Vagina (tissue), 2 donors: ENCODE data around the gene ROR2. TPM values are rescaled to one million over a fixed set of nuclear protein-coding genes. Genes with fewer than 3 reads are reported as not detected.

Experiments used
- DNase-seq, 2 donors: peaks; one replicate each; pipeline ENCODE4 v3.0.0-alpha.2; 2017; ENCODE audit errors: extremely low spot score in 2 of 2
- H3K27ac ChIP-seq: fragments of 200-600 bp; sonication (generic); one replicate; pipeline ENCODE4 v1.5.1; 2019
- H3K27me3 ChIP-seq: fragments of 200-600 bp; sonication (generic); one replicate; pipeline ENCODE4 v1.5.1; 2019
- H3K36me3 ChIP-seq, 2 donors: fragments of 200-600 bp; sonication (generic); one replicate each; pipeline ENCODE4 v1.5.1; 2017 to 2019
- H3K4me1 ChIP-seq: fragments of 200-600 bp; sonication (generic); one replicate; pipeline ENCODE4 v1.5.1; 2019
- H3K4me3 ChIP-seq, 2 donors: fragments of 200-600 bp; sonication (generic); 1 replicate in 1 of 2; 2 replicates in 1 of 2; pipeline ENCODE4 v1.5.1; 2016 to 2019
- H3K9me3 ChIP-seq: fragments of 200-600 bp; sonication (generic); one replicate; pipeline ENCODE4 v1.5.1; 2019
- CTCF ChIP-seq, 3 experiments: fragments of 450-650 bp in 2 of 3; fragments of 200-600 bp in 1 of 3; sonication (generic) in 1 of 3; IDR thresholded peaks; one replicate each; pipeline ENCODE4 v1.5.1; 2017 to 2019; ENCODE audit warnings: antibody characterized with exemption in 3 of 3, mild to moderate bottlenecking in 2 of 3, moderate library complexity in 2 of 3
- POLR2A ChIP-seq, 2 donors: fragments of 450-650 bp; IDR thresholded peaks; one replicate each; pipeline ENCODE4 v1.6.1; 2017; ENCODE audit warnings: antibody characterized with exemption in 2 of 2, mild to moderate bottlenecking in 2 of 2, moderate library complexity in 2 of 2
- POLR2AphosphoS5 ChIP-seq, 2 donors: sonication (generic); formaldehyde crosslinking; IDR thresholded peaks; one replicate each; pipeline ENCODE4 v1.9.0; 2017; ENCODE audit warnings: antibody characterized with exemption in 2 of 2, mild to moderate bottlenecking in 2 of 2, low read depth in 1 of 2; ENCODE audit not compliant: insufficient read depth in 1 of 2
- intact Hi-C: fragments of 100-400 bp; cut with DNase I; formaldehyde crosslinking; loops from one replicate; pipeline ENCODE4 v1.15.1; 2023
- total RNA-seq: library from RNA; depleted of rRNA; stranded (reverse); fragments of >200 nt; gene quantifications from one replicate; pipeline ENCODE4 v1.2.3, GENCODE V29; 2016

The ROR2 gene
- total RNA-seq, 1 donor from 2014 or later, result 22.3 TPM

GRCh38 chr9:91857291-91858212 lies 92.5 kb downstream of the ROR2 start:
- intact Hi-C loops, result no loop called here
- H3K36me3 ChIP-seq, result no peaks in the 10 kb centered on the region
- no peak overlapping the region for H3K4me3 ChIP-seq
- H3K4me1 ChIP-seq, result peaks cover 27% of the 10 kb centered on the region
- H3K9me3 ChIP-seq, result no peaks in the 10 kb centered on the region
- DNase-seq, result no peak
- TF ChIP-seq POLR2A (IDR thresholded peaks at IDR 0.05) (no peak), POLR2AphosphoS5 (IDR thresholded peaks at IDR 0.05; ENCODE audit: insufficient read depth in 1 of 2, low read depth in 1 of 2) (peak in 1 of 2 donors; percentile 20)
- H3K27ac ChIP-seq, result peak overlapping the region; percentile 17
- H3K27me3 ChIP-seq, result no peaks in the 10 kb centered on the region

- DNase-seq, result no peak
- Histone ChIP-seq H3K9me3 (no peaks in the 10 kb centered on the region), H3K4me3 (no peak overlapping the region), H3K4me1 (peaks cover 27% of the 10 kb centered on the region), H3K27me3 (no peaks in the 10 kb centered on the region), H3K36me3 (no peaks in the 10 kb centered on the region), H3K27ac (no peak overlapping the region)
- intact Hi-C loops, result no loop called here
- TF ChIP-seq POLR2A (IDR thresholded peaks at IDR 0.05), result no peak
- no peak for TF ChIP-seq CTCF (IDR thresholded peaks at IDR 0.05)
- no peak for TF ChIP-seq POLR2AphosphoS5 (IDR thresholded peaks at IDR 0.05; ENCODE audit: insufficient read depth in 1 of 2, low read depth in 1 of 2)
These were observed 93.6 kb downstream of the ROR2 start for GRCh38 chr9:91856419-91856818.

GRCh38 chr9:91855196-91855595 lies 94.8 kb downstream of the ROR2 start:
- H3K4me1 ChIP-seq, result peaks cover 27% of the 10 kb centered on the region
- no peak for DNase-seq
- TF ChIP-seq CTCF (IDR thresholded peaks at IDR 0.05) (no peak), POLR2AphosphoS5 (IDR thresholded peaks at IDR 0.05; ENCODE audit: insufficient read depth in 1 of 2, low read depth in 1 of 2) (no peak), POLR2A (IDR thresholded peaks at IDR 0.05) (no peak)
- no peak overlapping the region for H3K4me3 ChIP-seq
- no peaks in the 10 kb centered on the region for H3K9me3 ChIP-seq
- H3K27ac ChIP-seq, result no peak overlapping the region
- intact Hi-C loops, result no loop called here
- H3K36me3 ChIP-seq, result no peaks in the 10 kb centered on the region
- no peaks in the 10 kb centered on the region for H3K27me3 ChIP-seq

- Histone ChIP-seq H3K36me3 (no peaks in the 10 kb centered on the region), H3K4me1 (peaks cover 24% of the 10 kb centered on the region), H3K4me3 (no peak overlapping the region), H3K27me3 (no peaks in the 10 kb centered on the region), H3K9me3 (no peaks in the 10 kb centered on the region), H3K27ac (no peak overlapping the region)
- intact Hi-C loops, result no loop called here
- DNase-seq, result no peak
- TF ChIP-seq CTCF (IDR thresholded peaks at IDR 0.05) (no peak), POLR2AphosphoS5 (IDR thresholded peaks at IDR 0.05; ENCODE audit: insufficient read depth in 1 of 2, low read depth in 1 of 2) (no peak), POLR2A (IDR thresholded peaks at IDR 0.05) (no peak)
These were observed 97.2 kb downstream of the ROR2 start for GRCh38 chr9:91852801-91853347.

- Histone ChIP-seq H3K36me3 (no peaks in the 10 kb centered on the region), H3K9me3 (no peaks in the 10 kb centered on the region), H3K27ac (no peak overlapping the region), H3K27me3 (no peaks in the 10 kb centered on the region), H3K4me1 (peaks cover 22% of the 10 kb centered on the region), H3K4me3 (no peak overlapping the region)
- TF ChIP-seq POLR2A (IDR thresholded peaks at IDR 0.05) (no peak), POLR2AphosphoS5 (IDR thresholded peaks at IDR 0.05; ENCODE audit: insufficient read depth in 1 of 2, low read depth in 1 of 2) (no peak), CTCF (IDR thresholded peaks at IDR 0.05) (no peak)
- no peak for DNase-seq
- intact Hi-C loops, result no loop called here
These were observed 100.3 kb downstream of the ROR2 start for GRCh38 chr9:91849694-91850093.
